Mesenchymal stem cell (in vitro differentiated cells and primary cell): ENCODE measurements around the gene ABCG5.

ENCODE experiments used
- DNase-seq: peaks from one replicate; pipeline ENCODE4 v3.0.0-alpha.2; 2013
- H2AFZ ChIP-seq: one replicate; pipeline ENCODE4 v1.6.1; 2013; ENCODE audit warnings: low read depth, mild to moderate bottlenecking, control low read depth, inconsistent platforms, low read length, moderate library complexity
- H2AK5ac ChIP-seq: 2 replicates; pipeline ENCODE4 v1.6.1; 2013; ENCODE audit warnings: low read length, moderate library complexity, mild to moderate bottlenecking, inconsistent platforms; ENCODE audit not compliant: severe bottlenecking
- H2BK120ac ChIP-seq: one replicate; pipeline ENCODE4 v1.6.1; 2013; ENCODE audit warnings: low read depth, mild to moderate bottlenecking, inconsistent platforms, low read length, moderate library complexity
- H2BK12ac ChIP-seq, 2 experiments: one replicate each; pipeline ENCODE4 v1.6.1; 2013; ENCODE audit warnings: inconsistent platforms in 2 of 2, low read length in 2 of 2, mild to moderate bottlenecking in 2 of 2, moderate library complexity in 2 of 2, control low read depth in 1 of 2
- H2BK15ac ChIP-seq: one replicate; pipeline ENCODE4 v1.6.1; 2013; ENCODE audit warnings: mild to moderate bottlenecking, low read depth, inconsistent platforms; ENCODE audit not compliant: poor library complexity, severe bottlenecking
- H2BK5ac ChIP-seq: 2 replicates; pipeline ENCODE4 v1.6.1; 2013; ENCODE audit warnings: low read depth, mild to moderate bottlenecking, low read length, control low read depth, inconsistent platforms; ENCODE audit not compliant: poor library complexity, severe bottlenecking
- H3K14ac ChIP-seq, 2 experiments: one replicate each; pipeline ENCODE4 v1.6.1; 2013; ENCODE audit warnings: inconsistent platforms in 2 of 2, low read length in 2 of 2, control low read depth in 1 of 2, mild to moderate bottlenecking in 1 of 2, moderate library complexity in 1 of 2
- H3K18ac ChIP-seq, 2 experiments: one replicate each; pipeline ENCODE4 v1.6.1; 2013; ENCODE audit warnings: inconsistent platforms in 2 of 2, low read length in 2 of 2, control low read depth in 1 of 2, low read depth in 1 of 2, mild to moderate bottlenecking in 1 of 2
- H3K23ac ChIP-seq, 2 experiments: one replicate each; pipeline ENCODE4 v1.6.1; 2013; ENCODE audit warnings: inconsistent platforms in 2 of 2, low read length in 2 of 2, mild to moderate bottlenecking in 2 of 2, moderate library complexity in 2 of 2, control low read depth in 1 of 2
- H3K27ac ChIP-seq: 2 replicates; pipeline ENCODE4 v1.5.1; 2013; ENCODE audit warnings: mild to moderate bottlenecking, moderate library complexity, low read length, control low read depth, inconsistent platforms; ENCODE audit not compliant: poor library complexity, severe bottlenecking
- H3K27me3 ChIP-seq, 2 experiments: 2 replicates each; pipeline versions ENCODE4 v1.6.1 to v1.7.0; 2013; ENCODE audit warnings: low read length in 2 of 2, mild to moderate bottlenecking in 2 of 2, moderate library complexity in 2 of 2, control low read depth in 1 of 2, inconsistent platforms in 1 of 2; ENCODE audit not compliant: control insufficient read depth in 1 of 2, insufficient read depth in 1 of 2
- H3K36me3 ChIP-seq, 2 experiments: 2 replicates each; pipeline versions ENCODE4 v1.6.1 to v1.7.0; 2013; ENCODE audit warnings: low read length in 2 of 2, control low read depth in 1 of 2, inconsistent platforms in 1 of 2, low read depth in 1 of 2, mild to moderate bottlenecking in 1 of 2; ENCODE audit not compliant: insufficient read depth in 2 of 2, control insufficient read depth in 1 of 2
- H3K4ac ChIP-seq, 2 experiments: one replicate each; pipeline ENCODE4 v1.6.1; 2013; ENCODE audit warnings: inconsistent platforms in 2 of 2, low read length in 2 of 2, mild to moderate bottlenecking in 2 of 2, moderate library complexity in 2 of 2, control low read depth in 1 of 2, low read depth in 1 of 2
- H3K4me1 ChIP-seq: 2 replicates; pipeline ENCODE4 v1.6.1; 2013; ENCODE audit warnings: low read depth, low read length, control low read depth; ENCODE audit not compliant: control insufficient read depth, insufficient read depth
- H3K4me2 ChIP-seq: 2 replicates; pipeline ENCODE4 v1.6.1; 2013; ENCODE audit warnings: low read length, mild to moderate bottlenecking, inconsistent platforms; ENCODE audit not compliant: poor library complexity, severe bottlenecking
- H3K4me3 ChIP-seq, 2 experiments: 2 replicates each; pipeline versions ENCODE4 v1.5.1 to v1.7.0; 2013; ENCODE audit warnings: low read length in 2 of 2, mild to moderate bottlenecking in 2 of 2, control low read depth in 1 of 2, low read depth in 1 of 2; ENCODE audit not compliant: insufficient read depth in 1 of 2
- H3K79me1 ChIP-seq: replicated peaks from 2 replicates; pipeline ENCODE4 v1.6.1; 2013; ENCODE audit warnings: mild to moderate bottlenecking, control low read depth, low read length, inconsistent platforms; ENCODE audit not compliant: poor library complexity, severe bottlenecking
- H3K9ac ChIP-seq: 2 replicates; pipeline ENCODE4 v1.7.0; 2013; ENCODE audit warnings: mild to moderate bottlenecking, low read length, moderate library complexity
- H3K9me3 ChIP-seq: 2 replicates; pipeline ENCODE4 v1.7.0; 2013; ENCODE audit warnings: mild to moderate bottlenecking, low read length; ENCODE audit not compliant: control insufficient read depth
- H4K8ac ChIP-seq: one replicate; pipeline ENCODE4 v1.6.1; 2013; ENCODE audit warnings: inconsistent platforms, mild to moderate bottlenecking, low read length, moderate library complexity
- H4K91ac ChIP-seq: one replicate; pipeline ENCODE4 v1.6.1; 2013; ENCODE audit warnings: mild to moderate bottlenecking, low read length, inconsistent platforms
- WGBS: methylation state at CpG from one replicate; pipeline ENCODE4 v1.1.7; 2013; ENCODE audit warnings: mixed read lengths; 5-methylcytosine and 5-hydroxymethylcytosine counted together

Gene ABCG5

DNA sequence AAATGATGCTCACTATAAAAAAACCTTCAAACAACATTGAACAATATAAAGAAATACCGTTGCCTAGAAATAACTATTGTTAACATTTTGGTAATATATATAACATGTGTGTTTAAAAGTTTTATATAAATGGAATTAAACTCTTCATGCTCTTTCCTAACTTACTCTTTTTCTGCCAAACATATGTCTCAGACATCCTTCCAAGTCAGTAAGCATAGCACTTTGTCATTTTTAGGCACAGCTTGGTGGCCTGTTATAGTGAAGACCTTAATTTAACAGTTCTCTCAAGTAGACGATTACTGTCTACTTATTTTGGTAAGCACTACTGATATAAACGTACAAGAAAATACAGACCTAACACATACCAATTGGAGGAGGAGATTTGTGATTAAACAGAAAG, 23.9 kb downstream of the ABCG5 start:
- no peaks in the 10 kb centered on the region for H3K27me3 ChIP-seq
- no peak overlapping the region for H2BK15ac ChIP-seq
- H2AFZ ChIP-seq = no peak overlapping the region
- no peaks in the 10 kb centered on the region for H3K9me3 ChIP-seq
- H4K91ac ChIP-seq = no peak overlapping the region
- no peak overlapping the region for H3K27ac ChIP-seq
- no peak overlapping the region for H3K4me2 ChIP-seq
- H2AK5ac ChIP-seq = no peak overlapping the region
- no peaks in the 10 kb centered on the region for H3K79me1 ChIP-seq
- DNase-seq = no peak
- peaks cover 0 to 24% of the 10 kb centered on the region in 2 experiments for H3K36me3 ChIP-seq
- H3K4me1 ChIP-seq = no peaks in the 10 kb centered on the region
- no peak overlapping the region for H3K23ac ChIP-seq
- H4K8ac ChIP-seq = no peak overlapping the region
- no peak overlapping the region for H3K18ac ChIP-seq
- no peak overlapping the region for H3K4ac ChIP-seq
- no peak overlapping the region for H2BK5ac ChIP-seq
- no peak overlapping the region for H3K4me3 ChIP-seq
- WGBS = no CpG with 5 or more reads among the region's 3 CpGs
- H3K9ac ChIP-seq = no peak overlapping the region
- no peak overlapping the region for H2BK12ac ChIP-seq
- H3K14ac ChIP-seq = no peak overlapping the region
- no peak overlapping the region for H2BK120ac ChIP-seq

DNA sequence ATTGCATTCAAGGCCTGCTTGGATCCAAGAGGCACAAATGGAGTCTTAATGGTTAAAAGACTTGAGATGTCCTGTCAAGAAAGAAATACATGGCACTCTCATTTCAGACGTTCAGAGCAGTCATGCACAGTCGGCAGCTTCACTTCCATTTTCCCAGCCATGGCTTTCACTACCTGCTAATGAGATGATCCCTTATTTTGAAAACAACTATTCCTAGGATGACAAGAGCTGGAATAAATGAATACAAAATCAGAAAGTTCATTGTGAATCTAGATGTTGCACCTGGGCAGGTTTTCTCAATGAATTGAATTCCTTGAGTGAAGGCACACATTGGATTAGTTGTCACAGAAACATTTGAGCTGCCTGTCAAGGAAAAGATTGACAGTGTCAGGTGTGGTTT, 25.7 kb downstream of the ABCG5 start:
- Histone ChIP-seq H3K4ac (no peak overlapping the region), H3K9ac (no peak overlapping the region), H2BK5ac (no peak overlapping the region), H2BK15ac (no peak overlapping the region), H3K27ac (no peak overlapping the region), H3K4me3 (no peak overlapping the region), H3K9me3 (no peaks in the 10 kb centered on the region), H2BK12ac (no peak overlapping the region), H2BK120ac (no peak overlapping the region), H4K8ac (no peak overlapping the region), H3K79me1 (no peaks in the 10 kb centered on the region), H3K23ac (no peak overlapping the region), H2AFZ (no peak overlapping the region), H3K14ac (no peak overlapping the region), H2AK5ac (no peak overlapping the region), H3K4me1 (no peaks in the 10 kb centered on the region), H3K36me3 (peaks cover 3 to 33% of the 10 kb centered on the region in 2 experiments), H3K18ac (no peak overlapping the region), H3K27me3 (no peaks in the 10 kb centered on the region), H4K91ac (no peak overlapping the region), H3K4me2 (no peak overlapping the region)
- 100% methylated on average over 1 of the region's 2 CpGs for WGBS
- DNase-seq = no peak

DNA sequence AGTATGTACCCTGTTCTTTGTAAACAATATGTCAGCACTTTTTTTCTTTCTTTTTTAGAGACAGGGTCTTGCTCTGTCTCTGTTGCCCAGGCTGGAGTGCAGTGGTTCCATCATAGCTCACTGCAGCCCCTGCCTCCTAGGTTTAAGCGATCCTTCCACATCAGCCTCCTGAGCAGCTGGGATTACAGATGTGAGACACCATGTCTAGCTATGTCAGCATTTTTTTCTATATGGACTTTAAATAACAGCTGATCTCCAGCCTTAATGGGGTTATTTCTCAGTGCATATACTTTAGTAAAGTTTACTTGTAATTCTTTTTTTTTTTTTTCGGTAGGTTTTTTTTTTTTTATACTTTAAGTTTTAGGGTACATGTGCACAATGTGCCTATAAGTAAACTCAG, 26.6 kb downstream of the ABCG5 start:
- WGBS = 100% methylated on average over 1 of the region's 2 CpGs

DNA sequence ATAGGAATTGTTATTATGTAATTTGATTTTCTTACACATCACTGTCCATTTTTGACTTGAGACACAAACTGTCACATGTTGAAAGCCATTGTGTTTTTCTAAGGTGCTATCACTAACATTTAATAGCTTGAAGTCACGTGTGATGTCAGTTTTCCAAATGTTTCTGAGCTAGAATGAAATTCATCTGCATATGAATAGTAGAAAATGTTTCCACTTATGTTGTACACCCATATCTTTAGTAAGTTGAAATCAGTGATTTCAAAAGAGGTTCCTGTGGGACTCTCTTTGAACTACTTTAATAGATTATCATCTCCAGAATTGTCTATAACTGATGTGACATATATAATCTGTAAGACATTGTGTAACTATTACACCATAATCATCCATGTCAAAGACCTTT, 27.8 kb downstream of the ABCG5 start:
- no peak overlapping the region for H2BK120ac ChIP-seq
- WGBS = no CpG with 5 or more reads among the region's 1 CpG
- DNase-seq = no peak
- no peaks in the 10 kb centered on the region for H3K79me1 ChIP-seq
- H3K14ac ChIP-seq = no peak overlapping the region
- no peaks in the 10 kb centered on the region for H3K4me1 ChIP-seq
- H2AK5ac ChIP-seq = no peak overlapping the region
- no peak overlapping the region for H3K23ac ChIP-seq
- no peak overlapping the region for H3K18ac ChIP-seq
- no peak overlapping the region for H2AFZ ChIP-seq
- H3K27me3 ChIP-seq = no peaks in the 10 kb centered on the region
- no peak overlapping the region for H3K4me3 ChIP-seq
- peaks cover 3 to 47% of the 10 kb centered on the region in 2 experiments for H3K36me3 ChIP-seq
- no peak overlapping the region for H2BK12ac ChIP-seq
- H3K9ac ChIP-seq = no peak overlapping the region
- no peak overlapping the region for H2BK15ac ChIP-seq
- H3K9me3 ChIP-seq = no peaks in the 10 kb centered on the region
- H2BK5ac ChIP-seq = no peak overlapping the region
- H3K4me2 ChIP-seq = no peak overlapping the region
- H4K91ac ChIP-seq = no peak overlapping the region
- H3K27ac ChIP-seq = no peak overlapping the region
- no peak overlapping the region for H3K4ac ChIP-seq
- no peak overlapping the region for H4K8ac ChIP-seq

More for the DNA sequence above, 26.6 kb downstream of the ABCG5 start:
- Histone ChIP-seq H3K4me3 (no peak overlapping the region), H3K27ac (no peak overlapping the region), H2BK5ac (no peak overlapping the region), H4K91ac (no peak overlapping the region), H2AFZ (no peak overlapping the region), H3K27me3 (no peaks in the 10 kb centered on the region), H3K9ac (no peak overlapping the region), H3K18ac (no peak overlapping the region), H3K4ac (no peak overlapping the region), H2BK120ac (no peak overlapping the region), H3K23ac (no peak overlapping the region), H3K4me2 (no peak overlapping the region), H3K9me3 (no peaks in the 10 kb centered on the region), H3K79me1 (no peaks in the 10 kb centered on the region), H4K8ac (no peak overlapping the region), H3K14ac (no peak overlapping the region), H2BK15ac (no peak overlapping the region), H3K4me1 (no peaks in the 10 kb centered on the region), H3K36me3 (peaks cover 3 to 37% of the 10 kb centered on the region in 2 experiments), H2AK5ac (no peak overlapping the region), H2BK12ac (no peak overlapping the region)
- DNase-seq = no peak
